Endothelial cell of umbilical vein (primary cell): ENCODE results near the gene RELL1. TPM values are rescaled to one million over a fixed set of nuclear protein-coding genes. Genes with fewer than 3 reads are reported as not detected.

Experiments used
- BruUV-seq: library from RNA; stranded (reverse); fragments of 400-500 nt; replicated peaks from 2 replicates; lab custom pipeline; 2021; lab: Mats Ljungman, UMichigan
- CTCF ChIA-PET: fragments of 300-600, 350-600 bp; sonication (Branson Sonifier 250); formaldehyde crosslinking; loops from one replicate; lab custom pipeline; 2021; ENCODE audit warnings: antibody characterized with exemption, inconsistent platforms; lab: Charles Lee
- POLR2A ChIA-PET: fragments of 300-600, 350-600 bp; sonication (Branson Sonifier 250); formaldehyde crosslinking; loops from one replicate; lab custom pipeline; 2021; ENCODE audit warnings: antibody characterized with exemption, inconsistent platforms; lab: Charles Lee
- DNase-seq: peaks from one replicate; pipeline ENCODE4 v3.0.0-alpha.2; 2011; ENCODE audit warnings: low read depth, low spot score
- FAIRE-seq: peaks from 2 replicates; lab custom pipeline; 2011; peaks lifted over from hg19 to GRCh38; lab: Jason Lieb, UNC
- H2AFZ ChIP-seq: 2 replicates; pipeline ENCODE4 v1.6.0; 2012; ENCODE audit warnings: low read depth, low read length, control low read depth, inconsistent platforms
- H3K27ac ChIP-seq: 2 replicates; pipeline ENCODE4 v1.5.1; 2011; ENCODE audit warnings: low read depth, mild to moderate bottlenecking, control low read depth, low read length, moderate library complexity; ENCODE audit not compliant: insufficient read depth
- H3K27me3 ChIP-seq, 2 experiments: 2 replicates each; pipeline versions ENCODE4 v1.6.0 to v1.6.1; 2011; ENCODE audit warnings: low read length in 2 of 2, mixed read lengths in 1 of 2; ENCODE audit not compliant: control insufficient read depth in 2 of 2, insufficient read depth in 2 of 2
- H3K36me3 ChIP-seq, 2 experiments: 2 replicates in 1 of 2; 3 replicates in 1 of 2; pipeline ENCODE4 v1.5.1; 2011; ENCODE audit warnings: low read length in 2 of 2, mild to moderate bottlenecking in 1 of 2, moderate library complexity in 1 of 2; ENCODE audit not compliant: control insufficient read depth in 2 of 2, insufficient read depth in 2 of 2; ENCODE audit errors: extremely low read depth in 1 of 2
- H3K4me1 ChIP-seq: 3 replicates; pipeline ENCODE4 v1.5.1; 2011; ENCODE audit warnings: mild to moderate bottlenecking, low read length; ENCODE audit not compliant: control insufficient read depth, insufficient read depth; ENCODE audit errors: extremely low read depth
- H3K4me2 ChIP-seq: 2 replicates; pipeline ENCODE4 v1.6.1; 2011; ENCODE audit warnings: low read length, control low read depth, mixed read lengths; ENCODE audit not compliant: insufficient read depth
- H3K4me3 ChIP-seq, 3 experiments: fragments of 200-600 bp in 1 of 3; sonication (generic), shearing (Covaris generic) in 1 of 3; replicated peaks in 1 of 3; 2 replicates each; pipeline ENCODE4 v1.5.1; 2011 to 2016; ENCODE audit warnings: control low read depth in 3 of 3, low read length in 3 of 3, mild to moderate bottlenecking in 2 of 3, inconsistent platforms in 1 of 3, low read depth in 1 of 3, moderate library complexity in 1 of 3; ENCODE audit not compliant: insufficient read depth in 1 of 3
- H3K79me2 ChIP-seq: 2 replicates; pipeline ENCODE4 v1.6.0; 2012; ENCODE audit warnings: low read length, inconsistent platforms; ENCODE audit not compliant: control insufficient read depth, insufficient read depth
- H3K9ac ChIP-seq: replicated peaks from 2 replicates; pipeline ENCODE3; 2011; ENCODE audit warnings: low read length, control low read depth; ENCODE audit not compliant: insufficient read depth; ENCODE audit errors: extremely low read depth
- H3K9me1 ChIP-seq: replicated peaks from 3 replicates; pipeline ENCODE4 v1.6.0; 2011; ENCODE audit warnings: mild to moderate bottlenecking, low read length; ENCODE audit not compliant: control insufficient read depth, insufficient read depth; ENCODE audit errors: extremely low read depth
- H3K9me3 ChIP-seq: replicated peaks from 2 replicates; pipeline ENCODE4 v1.5.1; 2012; ENCODE audit warnings: low read length, inconsistent platforms; ENCODE audit not compliant: control insufficient read depth, insufficient read depth
- H4K20me1 ChIP-seq: replicated peaks from 2 replicates; pipeline ENCODE3; 2011; ENCODE audit warnings: mild to moderate bottlenecking, low read length; ENCODE audit not compliant: control insufficient read depth, insufficient read depth; ENCODE audit errors: extremely low read depth
- CTCF ChIP-seq, 2 donors: IDR thresholded peaks; 1 replicate in 1 of 2; 2 replicates in 1 of 2; pipeline ENCODE4 v1.5.1; 2011; ENCODE audit warnings: low read length in 2 of 2, mild to moderate bottlenecking in 2 of 2, moderate library complexity in 2 of 2, control low read depth in 1 of 2, inconsistent platforms in 1 of 2, low read depth in 1 of 2; ENCODE audit not compliant: insufficient read depth in 1 of 2; ENCODE audit errors: extremely low read depth in 1 of 2
- EZH2 ChIP-seq: IDR thresholded peaks from 2 replicates; pipeline ENCODE4 v1.6.1; 2012; ENCODE audit warnings: borderline replicate concordance, low read depth, mild to moderate bottlenecking, moderate library complexity, low read length, inconsistent platforms; ENCODE audit not compliant: severe bottlenecking
- FOS ChIP-seq: IDR thresholded peaks from 2 replicates; pipeline ENCODE4 v1.6.1; 2011; ENCODE audit warnings: mild to moderate bottlenecking, low read length, moderate library complexity, borderline replicate concordance; ENCODE audit not compliant: insufficient read depth
- GATA2 ChIP-seq: IDR thresholded peaks from 2 replicates; pipeline ENCODE4 v1.7.0; 2011; ENCODE audit warnings: low read depth, mild to moderate bottlenecking, moderate library complexity, mixed read lengths, low read length; ENCODE audit not compliant: insufficient read length, insufficient read depth
- JUN ChIP-seq: IDR thresholded peaks from 2 replicates; pipeline ENCODE4 v1.6.1; 2011; ENCODE audit warnings: borderline replicate concordance, low read depth; ENCODE audit not compliant: insufficient read length, insufficient read depth
- MYC ChIP-seq: IDR thresholded peaks from one replicate; pipeline ENCODE4 v1.6.1; 2011; ENCODE audit warnings: mild to moderate bottlenecking, low read depth, low read length
- POLR2A ChIP-seq: IDR thresholded peaks from 2 replicates; pipeline ENCODE4 v1.6.1; 2012; ENCODE audit warnings: low read depth, mild to moderate bottlenecking, control low read depth, low read length
- POLR2AphosphoS5 ChIP-seq: IDR thresholded peaks from 2 replicates; pipeline ENCODE4 v1.6.1; 2012; ENCODE audit warnings: low read depth, mild to moderate bottlenecking, control low read depth, low read length, moderate library complexity; ENCODE audit not compliant: insufficient read depth
- dilution Hi-C: fragments of 300-500 bp; cut with MboI; formaldehyde crosslinking; loops from one replicate; pipeline ENCODE4 v1.15.0; 2019; ENCODE audit warnings: low sequenced_read_pairs; ENCODE audit not compliant: extremely low pct_ligation_motif_present
- intact Hi-C: fragments of 100-400 bp; cut with micrococcal nuclease; formaldehyde crosslinking; loops from one replicate; pipeline ENCODE4 v1.10.0; 2022
- polyA plus RNA-seq, 4 experiments: library from polyadenylated mRNA; depleted of rRNA in 3 of 4; stranded (reverse) in 3 of 4; unstranded in 1 of 4; fragments of >200 nt; gene quantifications; 2 replicates each; pipeline versions ENCODE4 v1.2.1 to v1.2.3, GENCODE V29; 2011 to 2012; ENCODE audit warnings: missing spikeins in 1 of 4
- total RNA-seq: library from RNA; stranded (reverse); gene quantifications from 2 replicates; pipeline ENCODE4 v1.2.3, GENCODE V29; 2021
- TF ChIP-seq, protein P1 (sequence below): IDR thresholded peaks from 2 replicates; pipeline ENCODE4 v1.6.1; 2011; ENCODE audit not compliant: insufficient read depth, insufficient read length

Gene RELL1
- total and polyA plus RNA-seq, 2 donors (not counting 3 experiments of a cell fraction or from before 2014, with no cell fraction given) = 20.8 to 91.7 TPM

GRCh38 chr4:37597034-37597433 lies 89.1 kb downstream of the RELL1 start:
- Histone ChIP-seq H3K79me2 (no peaks in the 10 kb centered on the region), H3K4me3 (no peak overlapping the region), H3K9me1 (no peaks in the 10 kb centered on the region), H3K27ac (no peak overlapping the region), H3K9me3 (no peaks in the 10 kb centered on the region), H3K4me1 (no peaks in the 10 kb centered on the region), H2AFZ (no peak overlapping the region), H3K36me3 (no peaks in the 10 kb centered on the region), H3K4me2 (no peak overlapping the region), H3K9ac (no peak overlapping the region), H4K20me1 (no peaks in the 10 kb centered on the region), H3K27me3 (no peaks in the 10 kb centered on the region)
- BruUV-seq = no TSS peak
- intact Hi-C loops = no loop called here
- no peak for FAIRE-seq
- POLR2A ChIA-PET = no interaction called here
- CTCF ChIA-PET = interaction anchor here (2.6 kb wide), 1 partner anchor 144 kb away, joined by 6 read pairs; a partner anchor contains a TSS
- no peak for TF ChIP-seq JUN
- no peak for DNase-seq
- dilution Hi-C loops = no loop called here

DNA sequence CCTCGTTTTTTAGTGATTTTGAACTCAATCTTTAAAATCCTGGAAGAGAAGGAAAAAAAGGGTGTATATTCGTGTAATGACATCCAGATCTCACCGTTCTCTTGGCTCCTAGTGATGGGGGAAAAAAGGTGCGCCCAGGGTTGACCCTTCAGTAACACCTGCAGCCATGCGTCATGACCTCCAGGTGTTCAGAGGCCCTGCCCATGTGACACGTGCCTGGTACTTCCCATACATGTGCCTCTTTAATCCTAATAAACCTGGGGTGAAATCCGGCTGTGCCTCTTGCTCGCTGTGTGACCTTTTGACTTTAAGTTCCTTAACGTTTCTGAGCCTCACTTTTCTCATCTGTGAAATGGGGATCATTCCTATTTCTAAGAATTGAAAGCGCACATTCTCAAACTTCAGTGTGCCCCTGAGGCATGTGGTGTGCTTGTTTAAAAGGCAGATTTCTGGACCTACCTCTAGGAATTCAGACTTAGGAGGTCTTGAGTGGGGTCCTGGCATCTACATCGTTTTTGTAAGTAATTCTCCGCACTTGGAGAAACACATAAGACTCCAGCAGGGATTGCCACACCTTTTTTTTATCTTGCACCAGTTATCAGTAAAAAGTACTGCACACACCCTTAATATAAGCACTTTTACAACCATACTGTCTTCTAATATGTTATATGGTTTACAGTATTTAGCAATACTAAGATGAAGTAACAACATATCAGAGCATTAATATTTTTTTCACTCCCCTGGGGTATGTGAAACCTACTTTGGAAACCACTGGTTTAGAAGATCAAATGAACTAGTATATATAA lies 90.1 kb downstream of the RELL1 start:
- TF ChIP-seq POLR2A (no peak), FOS (no peak), POLR2AphosphoS5 (no peak), CTCF (IDR thresholded peaks at IDR 0.05; ENCODE audit: extremely low read depth in 1 of 2, insufficient read depth in 1 of 2, low read depth in 1 of 2, low read length in 2 of 2) (no peak), MYC (no peak), EZH2 (no peak), JUN (no peak), GATA2 (no peak)
- TF ChIP-seq, protein P1, sequence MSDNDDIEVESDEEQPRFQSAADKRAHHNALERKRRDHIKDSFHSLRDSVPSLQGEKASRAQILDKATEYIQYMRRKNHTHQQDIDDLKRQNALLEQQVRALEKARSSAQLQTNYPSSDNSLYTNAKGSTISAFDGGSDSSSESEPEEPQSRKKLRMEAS = no peak
- H3K36me3 ChIP-seq = no peaks in the 10 kb centered on the region
- no peaks in the 10 kb centered on the region for H3K4me1 ChIP-seq
- no peak overlapping the region for H3K4me2 ChIP-seq
- intact Hi-C loops (no loop called here), dilution Hi-C loops (no loop called here)
- no peaks in the 10 kb centered on the region for H4K20me1 ChIP-seq
- H3K9me3 ChIP-seq = no peaks in the 10 kb centered on the region
- no peak overlapping the region for H3K4me3 ChIP-seq
- no peak overlapping the region for H2AFZ ChIP-seq
- no TSS peak for BruUV-seq
- FAIRE-seq = no peak
- CTCF ChIA-PET = no interaction called here
- no peak overlapping the region for H3K9ac ChIP-seq
- no peaks in the 10 kb centered on the region for H3K9me1 ChIP-seq
- POLR2A ChIA-PET = no interaction called here
- H3K79me2 ChIP-seq = no peaks in the 10 kb centered on the region
- H3K27me3 ChIP-seq = no peaks in the 10 kb centered on the region
- H3K27ac ChIP-seq = no peak overlapping the region
- DNase-seq = no peak
